ENCODE data around the gene TNFRSF14.

Gene TNFRSF14

DNA sequence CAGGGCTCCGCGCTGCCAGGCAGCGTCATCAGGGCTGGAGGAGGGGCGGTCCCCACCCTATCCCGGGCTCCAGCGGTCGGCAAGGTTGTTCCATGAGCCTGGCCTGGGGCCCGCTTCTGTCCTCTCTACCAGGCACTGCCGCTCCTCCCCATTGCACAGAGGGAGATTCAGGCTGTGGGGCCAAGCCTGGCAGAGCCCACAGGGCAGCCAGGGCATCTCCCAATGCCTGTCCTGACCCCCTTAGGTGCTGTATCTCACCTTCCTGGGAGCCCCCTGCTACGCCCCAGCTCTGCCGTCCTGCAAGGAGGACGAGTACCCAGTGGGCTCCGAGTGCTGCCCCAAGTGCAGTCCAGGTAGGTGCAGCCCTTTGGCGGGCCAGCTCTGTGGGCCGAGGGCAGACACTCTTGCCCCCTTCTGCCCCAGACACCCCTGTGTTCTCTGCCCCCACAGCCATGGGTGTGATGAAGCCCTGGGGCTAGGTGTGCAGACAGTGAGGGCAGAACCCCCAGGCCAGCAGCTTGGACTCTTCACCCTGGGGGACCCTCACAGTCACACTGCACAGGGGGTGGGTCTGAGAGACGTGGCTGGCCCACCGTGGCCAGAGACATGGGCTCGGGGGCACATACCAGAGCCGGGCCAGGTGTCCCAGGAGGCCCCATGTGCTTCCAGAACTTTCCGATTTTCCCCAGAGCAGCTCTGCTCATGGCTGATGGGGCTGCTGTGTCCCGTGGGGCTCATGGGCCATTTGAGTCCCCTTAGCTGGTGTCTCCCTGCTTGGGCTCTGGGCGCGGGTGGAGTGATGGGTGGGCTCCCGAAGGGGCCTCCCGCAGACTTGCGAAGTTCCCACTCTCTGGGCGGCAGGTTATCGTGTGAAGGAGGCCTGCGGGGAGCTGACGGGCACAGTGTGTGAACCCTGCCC, 1.6 kb downstream of the TNFRSF14 start:
- no peak for DNase-seq (ENCODE audit: low read depth)
- TF ChIP-seq CTCF (IDR thresholded peaks at IDR 0.05; ENCODE audit: low read depth, low read length, missing control alignments): no peak
- no peak overlapping the region for H3K4me3 ChIP-seq (ENCODE audit: low read depth, low read length)
- in situ Hi-C loops (cut with HindIII; ENCODE audit: low sequenced_read_pairs): no loop called here

DNA sequence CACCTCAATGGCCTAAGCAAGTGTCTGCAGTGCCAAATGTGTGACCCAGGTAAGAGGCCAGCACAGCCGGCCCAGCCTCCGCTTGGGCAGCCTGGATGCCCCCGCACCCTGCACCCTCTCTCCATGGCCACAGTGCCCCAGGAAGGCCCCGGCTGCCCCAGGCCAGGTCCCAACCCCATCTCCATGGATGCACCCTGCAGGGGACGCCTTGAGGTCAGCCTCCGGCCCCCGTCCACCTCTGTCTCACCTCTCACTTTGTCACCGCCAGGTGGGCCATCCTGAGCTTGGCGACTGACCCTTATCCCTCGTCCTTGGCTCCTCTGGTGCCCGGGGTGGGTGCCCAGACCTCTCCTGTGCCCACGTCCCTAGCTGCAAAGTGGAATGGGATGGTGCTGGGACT, 2.2 kb downstream of the TNFRSF14 start:
- in situ Hi-C loops (cut with HindIII; ENCODE audit: low sequenced_read_pairs): no loop called here
- no peak overlapping the region for H3K4me3 ChIP-seq (ENCODE audit: low read depth, low read length)
- no peak for DNase-seq (ENCODE audit: low read depth)
- TF ChIP-seq CTCF (IDR thresholded peaks at IDR 0.05; ENCODE audit: low read depth, low read length, missing control alignments): no peak

GRCh38 chr1:2558861-2559260, 2.7 kb downstream of the TNFRSF14 start:
- DNase-seq (ENCODE audit: low read depth): no peak
- H3K4me3 ChIP-seq (ENCODE audit: low read depth, low read length): no peak overlapping the region
- in situ Hi-C loops (cut with HindIII; ENCODE audit: low sequenced_read_pairs): no loop called here
- TF ChIP-seq CTCF (IDR thresholded peaks at IDR 0.05; ENCODE audit: low read depth, low read length, missing control alignments): no peak

DNA sequence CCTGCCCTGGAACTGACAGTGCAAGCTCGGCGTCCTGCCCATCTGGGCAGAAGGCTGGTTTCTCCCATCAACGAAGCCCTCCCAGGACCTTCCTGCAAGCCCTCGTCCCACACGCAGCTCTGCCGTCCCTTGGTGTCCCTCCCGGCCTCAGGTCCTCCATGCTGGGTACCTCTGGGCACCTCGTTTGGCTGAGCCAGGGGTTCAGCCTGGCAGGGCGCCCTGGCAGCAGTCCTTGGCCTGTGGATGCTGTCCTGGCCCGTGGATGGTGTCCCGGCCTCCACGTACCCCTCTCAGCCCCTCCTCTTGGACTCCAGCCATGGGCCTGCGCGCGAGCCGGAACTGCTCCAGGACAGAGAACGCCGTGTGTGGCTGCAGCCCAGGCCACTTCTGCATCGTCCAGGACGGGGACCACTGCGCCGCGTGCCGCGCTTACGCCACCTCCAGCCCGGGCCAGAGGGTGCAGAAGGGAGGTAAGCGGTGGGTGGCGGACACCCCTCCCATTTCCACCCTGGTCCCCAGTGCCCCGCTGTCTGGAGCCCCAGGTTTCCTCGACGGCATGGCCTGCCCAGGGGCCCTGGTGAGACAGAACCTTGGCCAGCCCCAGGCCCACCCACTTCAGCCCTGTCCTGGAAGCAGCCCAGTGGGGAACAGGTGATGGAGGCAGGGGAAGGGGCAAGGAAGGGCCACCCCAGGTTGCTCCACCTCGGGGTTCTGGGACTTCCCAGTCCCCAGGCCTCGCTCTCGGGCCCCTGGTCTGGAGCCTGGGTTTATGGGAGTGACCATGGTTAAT, 3.5 kb downstream of the TNFRSF14 start:
- TF ChIP-seq CTCF (IDR thresholded peaks at IDR 0.05; ENCODE audit: low read depth, low read length, missing control alignments): no peak
- no peak for DNase-seq (ENCODE audit: low read depth)
- no peak overlapping the region for H3K4me3 ChIP-seq (ENCODE audit: low read depth, low read length)
- in situ Hi-C loops (cut with HindIII; ENCODE audit: low sequenced_read_pairs): loop anchor here (10.0 kb wide), 2 partner anchors 135 to 865 kb away; no protein-coding TSS in a partner anchor

DNA sequence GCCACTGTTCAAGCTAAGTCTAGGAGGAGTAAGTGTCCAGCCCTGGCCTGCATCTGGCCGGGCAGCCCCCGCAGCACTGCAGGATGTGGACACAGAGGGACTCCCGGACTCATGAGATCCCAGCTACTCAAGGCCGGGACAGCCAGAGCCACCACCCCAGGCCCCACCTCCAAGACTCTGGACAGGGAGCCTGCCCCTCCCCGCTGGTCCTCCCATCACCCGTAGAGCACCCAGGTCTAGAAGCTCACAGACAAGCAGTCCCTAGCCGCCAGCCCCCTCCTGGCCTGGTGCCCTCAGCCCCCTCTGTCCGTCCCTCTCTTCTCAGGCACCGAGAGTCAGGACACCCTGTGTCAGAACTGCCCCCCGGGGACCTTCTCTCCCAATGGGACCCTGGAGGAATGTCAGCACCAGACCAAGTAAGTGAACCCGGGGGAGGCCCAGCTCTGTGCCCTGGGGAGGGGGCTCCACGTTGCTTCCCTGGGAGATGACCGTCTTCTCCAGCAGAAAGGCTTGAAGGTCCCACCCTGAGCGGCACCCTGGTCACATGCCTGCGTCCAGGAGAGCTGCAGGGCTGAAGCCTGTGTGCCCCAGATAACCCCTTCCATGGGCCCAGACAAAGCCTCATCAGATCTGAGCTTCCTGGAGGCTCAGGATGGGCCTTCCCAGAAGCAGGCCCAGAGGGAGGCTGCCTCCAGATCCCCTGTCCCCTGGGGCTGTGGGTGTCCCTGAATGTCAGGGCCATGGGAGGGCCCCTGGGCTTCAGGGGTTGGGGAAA, 4.3 kb downstream of the TNFRSF14 start:
- TF ChIP-seq CTCF (IDR thresholded peaks at IDR 0.05; ENCODE audit: low read depth, low read length, missing control alignments): no peak
- in situ Hi-C loops (cut with HindIII; ENCODE audit: low sequenced_read_pairs): loop anchor here (10.0 kb wide), 2 partner anchors 136 to 864 kb away; no protein-coding TSS in a partner anchor
- DNase-seq (ENCODE audit: low read depth): no peak
- no peak overlapping the region for H3K4me3 ChIP-seq (ENCODE audit: low read depth, low read length)

GRCh38 chr1:2561446-2561845, 5.3 kb downstream of the TNFRSF14 start:
- in situ Hi-C loops (cut with HindIII; ENCODE audit: low sequenced_read_pairs): loop anchor here (10.0 kb wide), 2 partner anchors 137 to 863 kb away; no protein-coding TSS in a partner anchor

More at GRCh38 chr1:2561446-2561845, 5.3 kb downstream of the TNFRSF14 start:
- no peak for DNase-seq (ENCODE audit: low read depth)
- H3K4me3 ChIP-seq (ENCODE audit: low read depth, low read length): no peak overlapping the region
- TF ChIP-seq CTCF (IDR thresholded peaks at IDR 0.05; ENCODE audit: low read depth, low read length, missing control alignments): no peak

All from astrocyte of the cerebellum (primary cell).